ENCODE results near the gene KIF4A. TPM values are rescaled to one million over a fixed set of nuclear protein-coding genes. Genes with fewer than 3 reads are reported as not detected.
A peak's percentile ranks its signal among the peaks of the same experiment; 100 is the strongest.

Gene KIF4A
- total RNA-seq, 6 experiments from 2014 or later: 10.7 to 30.2 (median 25.8) TPM

GRCh38 chrX:70247252-70247651 is 42.7 kb upstream of the KIF4A start:
- no peak for DNase-seq
- H3K27me3 Mint-ChIP-seq (ENCODE audit: insufficient read depth): no peaks in the 10 kb centered on the region
- no peaks in the 10 kb centered on the region for H3K9me3 Mint-ChIP-seq
- TF ChIP-seq CTCF (IDR thresholded peaks at IDR 0.05): no peak
- no peaks in the 10 kb centered on the region; the same call in 1 of the 2 replicates for H3K4me1 Mint-ChIP-seq (ENCODE audit: low read depth)
- H3K4me3 Mint-ChIP-seq: no peak overlapping the region
- no peaks in the 10 kb centered on the region for H3K36me3 Mint-ChIP-seq (ENCODE audit: low read depth)
- H3K27ac Mint-ChIP-seq: no peak overlapping the region

- Mint-ChIP-seq H3K9me3 (no peaks in the 10 kb centered on the region), H3K36me3 (ENCODE audit: low read depth) (no peaks in the 10 kb centered on the region), H3K4me1 (ENCODE audit: low read depth) (peaks cover 32% of the 10 kb centered on the region), H3K4me3 (no peak overlapping the region), H3K27ac (no peak overlapping the region), H3K27me3 (ENCODE audit: insufficient read depth) (peaks cover 3% of the 10 kb centered on the region)
- TF ChIP-seq CTCF (IDR thresholded peaks at IDR 0.05): no peak
- no peak for DNase-seq
These were observed 37.4 kb upstream of the KIF4A start for GRCh38 chrX:70252491-70252890.

DNA sequence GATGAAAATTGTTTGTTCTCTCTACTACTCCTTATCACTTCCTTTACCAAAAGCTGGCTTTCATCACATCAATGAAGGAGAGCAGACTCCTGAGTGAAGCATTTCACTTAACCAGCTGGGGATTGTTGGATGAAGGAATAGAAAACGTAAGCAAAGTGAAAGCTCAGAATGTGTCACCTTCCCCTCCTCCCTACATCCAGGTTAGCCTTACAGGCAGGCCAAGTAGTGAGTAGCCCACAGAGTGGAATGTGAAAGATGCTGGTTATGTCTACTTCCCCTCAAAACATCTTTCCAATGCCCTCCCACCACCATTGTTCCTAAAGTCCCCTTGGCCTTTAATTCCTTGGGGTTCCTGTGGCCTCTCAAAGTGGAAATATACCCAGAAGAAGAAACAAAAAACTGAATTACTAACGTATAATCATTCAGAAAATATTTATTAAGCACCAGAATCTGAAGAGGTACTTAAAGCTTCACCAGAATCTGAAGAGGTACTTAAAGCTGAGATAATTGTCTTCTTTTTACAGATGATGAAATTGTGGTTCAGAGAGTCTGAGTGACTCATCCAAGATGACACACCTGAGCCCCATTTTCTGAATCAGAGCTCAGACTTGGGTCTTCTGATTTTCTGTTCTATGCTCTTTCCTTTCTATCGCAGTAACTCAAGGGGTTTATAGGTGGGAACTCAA is 36.4 kb upstream of the KIF4A start:
- TF ChIP-seq CTCF (IDR thresholded peaks at IDR 0.05): no peak
- no peak for DNase-seq
- Mint-ChIP-seq H3K27me3 (ENCODE audit: insufficient read depth) (peaks cover 3% of the 10 kb centered on the region), H3K9me3 (no peaks in the 10 kb centered on the region), H3K4me3 (no peak overlapping the region), H3K36me3 (ENCODE audit: low read depth) (no peaks in the 10 kb centered on the region), H3K4me1 (ENCODE audit: low read depth) (peaks cover 32% of the 10 kb centered on the region), H3K27ac (peak overlapping the region; percentile 14; the same call in 1 of the 2 replicates)

- Mint-ChIP-seq H3K9me3 (no peaks in the 10 kb centered on the region), H3K27me3 (ENCODE audit: insufficient read depth) (peaks cover 5% of the 10 kb centered on the region), H3K27ac (peak overlapping the region; percentile 14; the same call in 1 of the 2 replicates), H3K4me1 (ENCODE audit: low read depth) (peaks cover 32% of the 10 kb centered on the region), H3K36me3 (ENCODE audit: low read depth) (no peaks in the 10 kb centered on the region), H3K4me3 (no peak overlapping the region)
- no peak for TF ChIP-seq CTCF (IDR thresholded peaks at IDR 0.05)
- no peak for DNase-seq
These were observed 35.9 kb upstream of the KIF4A start for GRCh38 chrX:70254063-70254400.

DNA sequence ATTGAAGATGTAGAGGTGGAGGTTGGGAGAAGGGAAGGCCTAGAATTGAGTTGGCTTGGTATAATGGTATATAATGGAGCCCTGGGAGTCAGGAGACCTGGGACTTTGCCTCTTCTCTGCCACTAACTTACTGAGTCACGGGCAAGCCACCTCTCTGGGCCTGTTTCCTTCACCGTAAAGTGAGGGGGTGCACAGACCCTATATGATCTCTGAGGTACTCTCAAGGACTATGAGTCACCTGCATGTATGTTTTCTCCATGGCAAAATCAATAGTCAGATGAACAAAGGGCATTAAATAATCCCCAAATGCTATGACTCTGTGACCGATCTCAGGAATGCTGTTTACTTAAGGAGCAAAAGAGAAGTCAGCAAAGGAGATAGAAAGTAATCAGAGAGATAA is 35.0 kb upstream of the KIF4A start:
- H3K9me3 Mint-ChIP-seq: no peaks in the 10 kb centered on the region
- peaks cover 5% of the 10 kb centered on the region for H3K27me3 Mint-ChIP-seq (ENCODE audit: insufficient read depth)
- H3K36me3 Mint-ChIP-seq (ENCODE audit: low read depth): no peaks in the 10 kb centered on the region
- DNase-seq: no peak
- no peak overlapping the region for H3K4me3 Mint-ChIP-seq
- no peak overlapping the region for H3K27ac Mint-ChIP-seq
- H3K4me1 Mint-ChIP-seq (ENCODE audit: low read depth): peaks cover 32% of the 10 kb centered on the region
- TF ChIP-seq CTCF (IDR thresholded peaks at IDR 0.05): no peak
